RPMI7951 (cell line): ENCODE measurements around the gene RBFOX2. TPM values are rescaled to one million over a fixed set of nuclear protein-coding genes. Genes with fewer than 3 reads are reported as not detected.
A peak's percentile ranks its signal among the peaks of the same experiment; 100 is the strongest.

Experiments
- DNase-seq: peaks from one replicate; pipeline ENCODE4 v3.0.0-alpha.2; 2012; ENCODE audit warnings: low read depth
- total RNA-seq: library from RNA; depleted of rRNA; stranded (reverse); fragments of >200 nt; shearing (Covaris generic); gene quantifications from 2 replicates; pipeline ENCODE4 v1.2.3, GENCODE V29; 2014

RBFOX2 gene
- total RNA-seq, 1 experiment from 2014 or later, result 96.2 TPM

DNA sequence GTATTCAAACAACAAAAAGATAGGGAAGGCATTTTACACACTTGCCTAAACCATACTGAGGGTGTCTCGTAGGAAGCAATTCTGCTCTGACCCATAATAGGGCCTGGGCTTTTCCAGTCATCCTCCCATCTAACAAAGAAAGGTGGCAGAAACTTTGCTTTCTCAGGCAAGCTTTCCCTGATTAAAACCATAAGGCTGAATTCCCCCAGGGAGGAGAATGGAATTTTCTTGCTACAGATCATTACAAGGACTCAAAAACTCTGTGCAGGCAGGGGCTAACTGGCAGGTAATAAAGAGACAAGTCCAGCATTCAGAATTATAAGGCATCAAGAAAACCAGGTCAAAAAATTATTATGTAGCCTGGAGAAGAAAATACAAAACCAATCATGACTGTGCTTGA lies 90.4 kb downstream of the RBFOX2 start:
- DNase-seq, result no peak

DNA sequence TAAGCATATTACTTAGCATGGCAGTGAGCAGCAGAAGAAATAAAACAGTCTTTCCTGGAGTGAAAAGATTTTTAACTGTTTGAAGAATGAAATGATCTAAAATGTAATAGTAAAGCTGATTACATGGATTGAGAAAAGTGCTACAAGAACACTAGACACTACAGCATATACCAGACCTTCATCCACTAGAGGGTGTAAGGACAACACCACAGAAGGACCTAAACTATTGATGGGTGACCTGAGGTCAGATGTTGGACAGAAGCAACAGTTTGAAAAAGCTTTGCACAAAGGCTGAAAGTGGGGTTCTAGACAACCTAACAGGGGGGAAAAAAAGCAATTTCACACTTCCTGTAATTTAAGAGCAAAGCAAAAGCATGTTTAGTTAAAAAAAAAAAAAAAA lies 97.7 kb downstream of the RBFOX2 start:
- peak; percentile 72 for DNase-seq

DNA sequence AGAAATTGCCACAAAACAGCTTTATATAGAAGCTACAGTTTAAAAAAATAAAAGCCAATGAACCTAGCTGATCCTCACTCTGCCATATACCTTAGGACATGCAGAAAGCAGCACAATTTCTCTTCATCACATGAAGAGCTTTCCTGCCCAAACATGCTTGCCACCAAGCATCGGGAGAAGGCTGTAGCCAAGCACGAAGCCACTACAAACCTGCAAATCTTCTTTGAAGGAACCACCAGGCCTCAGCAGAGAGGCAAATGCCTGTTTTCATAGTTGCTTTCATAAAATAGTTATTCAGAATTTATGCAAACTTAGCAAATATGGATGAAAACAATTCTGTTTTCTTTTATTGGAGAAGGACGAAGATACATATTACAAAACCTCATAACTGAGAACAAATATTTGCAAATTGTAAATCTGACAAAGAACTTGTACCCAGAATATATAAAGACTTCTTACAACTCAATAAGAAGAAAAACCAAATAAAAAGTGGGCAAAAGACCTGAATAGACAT lies 100.3 kb downstream of the RBFOX2 start:
- no peak for DNase-seq

DNA sequence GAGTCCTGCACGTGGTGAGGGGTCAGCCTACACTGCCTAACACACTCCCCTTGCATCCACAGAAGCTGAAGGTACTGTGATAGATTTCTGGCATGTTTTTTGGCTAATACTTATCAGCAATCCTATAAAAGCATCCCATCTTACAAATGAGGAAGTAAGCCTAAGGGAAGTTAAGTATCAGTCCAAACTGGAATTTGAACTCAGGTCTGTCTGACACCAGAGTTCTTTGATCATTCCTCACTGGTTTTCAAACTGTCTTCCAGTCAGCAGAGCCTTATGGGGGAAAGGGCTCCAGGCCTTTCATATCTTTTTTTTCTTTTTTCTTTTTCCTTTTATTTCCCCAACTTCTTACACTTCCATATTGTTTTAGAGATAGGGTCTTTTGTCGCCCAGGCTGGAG lies 105.6 kb downstream of the RBFOX2 start:
- no peak for DNase-seq

DNA sequence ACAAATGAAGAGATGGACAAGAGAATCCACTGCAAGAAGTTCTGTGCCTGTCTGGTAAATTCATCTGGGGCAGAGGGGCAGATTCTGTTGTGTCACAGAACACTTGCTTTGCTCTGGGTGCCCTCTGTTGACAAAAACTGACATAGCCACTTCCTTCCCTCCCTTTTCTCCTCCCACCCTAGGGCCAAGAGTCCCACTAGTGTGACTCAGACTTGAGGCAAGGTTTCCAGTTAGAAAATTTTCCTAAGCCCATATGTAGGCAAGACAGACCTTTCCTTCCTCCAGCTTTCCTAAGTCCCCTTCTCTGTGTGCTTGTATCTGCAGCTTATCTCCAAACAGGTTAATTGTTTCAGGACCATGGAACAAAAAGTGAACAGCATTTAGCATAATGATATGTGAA lies 106.8 kb downstream of the RBFOX2 start:
- DNase-seq, result peak; percentile 90

GRCh38 chr22:35921044-35921443 lies 107.6 kb downstream of the RBFOX2 start:
- DNase-seq, result no peak

GRCh38 chr22:35919002-35919542 lies 109.6 kb downstream of the RBFOX2 start:
- no peak for DNase-seq

DNA sequence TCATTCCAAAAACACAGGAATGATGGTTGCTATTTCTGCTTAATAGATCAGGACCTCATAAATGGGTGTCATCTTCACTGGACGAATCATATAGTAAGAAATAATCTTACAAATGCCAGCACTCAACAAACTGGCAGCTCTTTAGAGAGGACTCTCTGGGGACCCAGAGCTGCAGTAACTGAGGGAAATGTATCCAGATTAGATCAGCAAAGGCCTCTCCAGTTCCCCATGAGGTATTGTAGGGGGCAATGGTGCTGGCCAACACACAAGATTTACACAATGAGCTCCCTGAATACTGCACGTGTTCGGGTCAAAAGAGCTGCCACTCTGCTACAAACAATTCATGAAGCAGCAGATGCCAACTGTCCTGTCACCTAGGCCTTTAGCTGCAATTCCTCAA lies 110.2 kb downstream of the RBFOX2 start:
- DNase-seq, result no peak

DNA sequence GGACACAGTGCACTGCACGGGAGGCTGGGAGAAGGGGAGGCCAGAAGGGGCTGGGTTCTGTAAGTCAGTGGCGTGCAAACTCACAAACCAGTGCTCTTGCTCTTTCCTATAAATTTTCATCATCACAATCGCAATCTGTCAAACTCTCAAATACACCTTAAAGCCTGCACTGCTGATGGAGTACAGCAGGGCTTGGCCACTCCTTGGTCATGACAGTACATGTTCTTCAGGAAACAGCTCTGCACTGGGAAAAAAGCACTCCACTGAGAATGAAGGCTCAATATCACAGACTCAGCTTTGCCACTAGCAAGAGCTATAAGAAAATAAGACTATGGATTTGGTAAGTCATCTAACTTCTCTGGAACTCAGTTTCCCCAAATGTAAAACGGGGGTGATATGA lies 111.0 kb downstream of the RBFOX2 start:
- no peak for DNase-seq

DNA sequence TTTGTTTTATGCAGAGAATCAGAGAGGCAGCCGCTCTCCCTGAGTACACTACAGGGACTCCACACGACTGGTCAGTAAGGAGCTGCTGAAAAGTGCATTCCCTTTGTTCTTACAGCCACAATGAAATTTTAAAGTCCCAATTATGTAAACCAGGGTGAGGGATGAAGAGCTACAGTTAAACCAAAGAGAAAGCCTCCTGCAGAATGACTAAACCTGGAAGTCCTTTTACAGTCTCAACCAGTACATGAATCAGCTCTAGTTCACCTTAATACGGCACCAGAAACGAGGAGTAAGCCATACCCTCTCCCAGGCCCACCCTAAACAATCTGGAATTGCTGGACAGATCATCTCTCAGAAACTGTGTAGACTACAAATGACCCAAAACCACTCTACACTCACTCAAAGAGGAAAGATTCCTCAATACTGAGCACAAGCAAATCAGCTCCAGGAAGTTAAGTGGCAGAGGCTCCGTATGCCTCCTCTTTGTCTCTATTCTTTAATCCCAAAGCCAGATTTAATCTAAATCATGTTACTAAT lies 113.1 kb downstream of the RBFOX2 start:
- DNase-seq, result peak; percentile 26

DNA sequence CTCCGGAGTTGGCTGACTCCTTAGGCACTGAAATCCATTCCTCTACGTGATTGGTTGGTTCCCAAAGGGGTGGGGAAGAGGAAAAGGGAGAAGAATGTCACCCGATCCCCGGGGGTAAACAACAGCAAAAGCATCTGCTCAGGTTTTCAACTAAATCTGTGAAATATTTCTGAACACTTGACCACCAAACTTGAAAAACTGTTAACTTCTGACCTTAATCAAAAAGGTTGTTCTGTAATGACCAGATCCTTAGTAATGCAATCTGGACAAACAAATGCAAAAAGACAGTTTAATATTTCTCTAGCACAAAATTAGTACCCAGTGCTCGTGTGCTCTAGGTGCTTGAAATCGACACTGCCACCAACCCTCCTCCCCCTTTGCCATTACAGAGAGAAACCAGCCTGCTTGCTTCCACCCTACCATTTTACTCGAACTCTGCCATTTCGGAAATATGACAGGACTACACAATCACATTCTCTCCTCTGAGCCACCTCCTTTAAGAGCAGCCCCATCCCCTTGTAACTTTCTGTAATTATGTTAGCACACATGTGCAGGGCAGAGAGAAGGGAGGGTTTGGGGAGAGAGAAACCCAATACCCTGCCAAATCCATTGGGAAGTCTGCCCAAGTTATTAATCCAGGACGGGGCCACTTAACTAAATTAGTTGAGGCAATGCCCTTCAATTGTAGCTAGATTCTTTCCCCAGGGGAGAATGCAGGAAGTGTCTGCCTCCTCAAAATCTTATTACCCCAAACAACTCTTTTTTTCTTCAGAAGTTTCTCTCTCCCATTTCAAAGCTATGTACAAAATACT lies 113.8 kb downstream of the RBFOX2 start:
- peak; percentile 91 for DNase-seq

GRCh38 chr22:35914357-35914664 lies 114.3 kb downstream of the RBFOX2 start:
- no peak for DNase-seq

DNA sequence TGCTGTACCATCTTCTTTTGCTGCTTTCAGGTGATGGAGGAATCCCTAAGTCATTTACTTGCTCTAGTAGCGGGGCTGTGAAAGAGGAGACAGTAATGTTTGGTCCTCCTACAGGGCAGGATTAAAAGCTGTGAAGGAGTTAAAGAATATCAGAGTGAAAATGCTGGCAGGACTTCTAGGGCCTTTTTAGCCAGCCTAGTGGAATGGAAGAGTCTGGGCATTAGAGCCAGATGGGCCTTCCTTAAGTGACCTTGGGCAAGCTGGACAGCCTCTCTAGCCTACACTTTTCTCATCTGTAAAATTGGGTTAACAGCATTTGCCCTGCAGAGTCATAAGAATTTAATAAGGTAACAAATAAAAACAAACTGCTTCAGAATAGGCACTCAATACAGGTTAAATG lies 114.7 kb downstream of the RBFOX2 start:
- no peak for DNase-seq

GRCh38 chr22:35912658-35913057 lies 116.0 kb downstream of the RBFOX2 start:
- DNase-seq, result no peak

DNA sequence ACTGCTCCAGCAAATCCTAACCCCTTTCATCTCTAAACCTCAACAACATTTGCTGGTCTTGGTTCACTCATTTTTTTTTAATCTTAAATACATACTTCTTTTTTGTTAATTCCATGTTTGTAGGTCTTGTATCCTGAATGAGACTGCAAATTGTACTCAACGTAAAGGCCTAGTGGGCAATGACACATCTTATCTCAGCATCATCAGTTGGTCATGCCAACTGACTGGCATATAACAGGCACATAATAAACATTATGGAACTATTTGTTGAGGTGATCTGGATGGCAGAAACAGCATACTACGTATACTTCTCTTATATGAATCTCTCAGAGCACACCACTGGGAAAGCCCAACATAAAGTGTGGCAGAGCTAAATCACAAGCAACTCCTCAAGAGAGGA lies 116.7 kb downstream of the RBFOX2 start:
- DNase-seq, result no peak

DNA sequence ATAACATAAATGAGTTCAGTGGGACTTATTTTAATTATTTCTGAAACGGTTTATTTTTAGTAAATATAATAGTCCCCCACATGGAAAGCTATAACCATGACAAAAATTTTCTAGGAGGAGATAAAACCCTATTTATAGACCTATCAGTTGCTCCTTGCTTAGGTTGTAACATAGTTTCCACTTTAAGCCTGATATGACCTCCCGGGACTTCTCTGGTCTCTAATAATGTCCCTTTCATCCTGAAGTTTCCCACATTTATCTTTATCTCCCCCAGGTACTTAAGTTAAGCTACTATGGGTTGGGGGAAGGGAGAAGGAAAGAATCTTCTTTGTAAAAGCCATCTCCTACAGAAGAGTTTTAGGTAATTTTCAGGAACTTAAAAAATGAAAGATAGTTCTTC lies 117.7 kb downstream of the RBFOX2 start:
- no peak for DNase-seq

GRCh38 chr22:35910003-35910769 lies 118.4 kb downstream of the RBFOX2 start:
- peak; percentile 13 for DNase-seq

DNA sequence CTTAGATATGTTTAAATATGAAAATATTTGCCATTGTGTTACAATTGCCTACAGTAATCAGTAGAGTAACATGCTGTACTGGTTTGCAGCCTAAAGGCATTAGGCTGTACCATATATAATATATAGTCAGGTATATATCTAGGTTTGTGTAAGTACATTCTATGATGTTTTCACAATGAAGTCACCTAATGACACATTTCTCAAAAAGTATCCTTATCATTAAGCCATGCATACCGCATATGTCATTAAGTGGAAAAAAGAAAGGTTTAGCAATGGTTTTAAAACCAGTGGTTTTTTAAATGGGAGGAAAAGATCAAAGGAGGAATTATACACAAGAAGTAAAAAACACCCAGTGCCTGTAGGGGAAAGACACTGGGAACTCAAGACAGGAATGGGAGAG lies 122.7 kb downstream of the RBFOX2 start:
- DNase-seq, result no peak

- DNase-seq, result no peak
Observed at GRCh38 chr22:35904752-35905151, 123.9 kb downstream of the RBFOX2 start.

DNA sequence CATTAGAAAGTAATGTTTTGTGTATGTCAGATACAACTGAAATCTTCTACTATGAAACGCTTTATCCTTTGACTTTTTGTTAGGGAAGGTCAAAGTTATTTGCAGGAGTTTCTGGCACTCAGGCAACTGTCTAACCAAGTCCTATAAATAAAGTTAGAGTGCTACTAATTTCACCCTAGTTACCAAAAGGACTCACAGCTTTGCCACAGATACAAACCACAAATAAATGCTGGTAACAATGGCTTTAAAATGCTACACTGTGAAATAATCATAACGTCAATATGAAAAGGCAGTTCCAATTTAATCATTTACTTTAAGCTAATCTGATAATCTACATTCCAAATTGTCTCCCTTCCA lies 124.3 kb downstream of the RBFOX2 start:
- DNase-seq, result no peak

GRCh38 chr22:35903571-35904335 lies 124.9 kb downstream of the RBFOX2 start:
- DNase-seq, result no peak
